HEK293 (cell line): Measurements from ENCODE around the gene TRIM72.

Source experiments
- GLIS1 ChIP-seq: fragments of 450-650 bp; formaldehyde crosslinking; IDR thresholded peaks from 2 replicates; pipeline ENCODE4 v1.5.1; 2016; ENCODE audit warnings: missing biosample characterization, missing genetic modification characterization
- HIC1 ChIP-seq: fragments of 450-650 bp; formaldehyde crosslinking; IDR thresholded peaks from 2 replicates; pipeline ENCODE4 v1.5.1; 2016; ENCODE audit warnings: missing biosample characterization, missing genetic modification characterization
- KLF16 ChIP-seq: fragments of 450-650 bp; formaldehyde crosslinking; IDR thresholded peaks from 2 replicates; pipeline ENCODE4 v1.5.1; 2017; ENCODE audit warnings: missing biosample characterization, missing genetic modification characterization
- KLF7 ChIP-seq: fragments of 450-650 bp; formaldehyde crosslinking; IDR thresholded peaks from 2 replicates; pipeline ENCODE4 v1.5.1; 2016; ENCODE audit warnings: missing biosample characterization, missing genetic modification characterization, borderline replicate concordance
- PATZ1 ChIP-seq: fragments of 450-650 bp; formaldehyde crosslinking; IDR thresholded peaks from 2 replicates; pipeline ENCODE4 v1.5.1; 2016; ENCODE audit warnings: missing biosample characterization, missing genetic modification characterization
- SP2 ChIP-seq: fragments of 450-650 bp; formaldehyde crosslinking; IDR thresholded peaks from 2 replicates; pipeline ENCODE4 v1.5.1; 2016; ENCODE audit warnings: missing biosample characterization, missing genetic modification characterization
- TSHZ1 ChIP-seq: fragments of 450-650 bp; formaldehyde crosslinking; IDR thresholded peaks from 2 replicates; pipeline ENCODE4 v1.5.1; 2016; ENCODE audit warnings: missing biosample characterization, missing genetic modification characterization, borderline replicate concordance
- ZBTB20 ChIP-seq: fragments of 450-650 bp; formaldehyde crosslinking; IDR thresholded peaks from 2 replicates; pipeline ENCODE4 v1.5.1; 2016; ENCODE audit warnings: missing biosample characterization, missing genetic modification characterization
- ZBTB48 ChIP-seq: fragments of 450-650 bp; formaldehyde crosslinking; IDR thresholded peaks from 2 replicates; pipeline ENCODE4 v1.5.1; 2016; ENCODE audit warnings: missing biosample characterization, missing genetic modification characterization
- ZBTB6 ChIP-seq: fragments of 450-650 bp; formaldehyde crosslinking; IDR thresholded peaks from 2 replicates; pipeline ENCODE4 v1.5.1; 2017; ENCODE audit warnings: missing biosample characterization, missing genetic modification characterization
- ZBTB8A ChIP-seq: fragments of 450-650 bp; formaldehyde crosslinking; IDR thresholded peaks from 2 replicates; pipeline ENCODE4 v1.5.1; 2016; ENCODE audit warnings: missing biosample characterization, missing genetic modification characterization
- ZFHX2 ChIP-seq: fragments of 450-650 bp; formaldehyde crosslinking; conservative IDR thresholded peaks from 2 replicates; pipeline ENCODE4 v1.5.1; 2016; ENCODE audit warnings: missing biosample characterization, missing genetic modification characterization
- ZFP69B ChIP-seq: fragments of 450-650 bp; formaldehyde crosslinking; IDR thresholded peaks from 2 replicates; pipeline ENCODE4 v1.5.1; 2016; ENCODE audit warnings: missing biosample characterization, missing genetic modification characterization
- ZIC2 ChIP-seq: fragments of 450-650 bp; formaldehyde crosslinking; IDR thresholded peaks from 2 replicates; pipeline ENCODE4 v1.5.1; 2016; ENCODE audit warnings: missing biosample characterization, missing genetic modification characterization
- ZNF10 ChIP-seq: fragments of 450-650 bp; formaldehyde crosslinking; IDR thresholded peaks from 2 replicates; pipeline ENCODE4 v1.5.1; 2017; ENCODE audit warnings: missing biosample characterization, missing genetic modification characterization
- ZNF2 ChIP-seq: fragments of 450-650 bp; formaldehyde crosslinking; IDR thresholded peaks from 2 replicates; pipeline ENCODE4 v1.5.1; 2016; ENCODE audit warnings: missing biosample characterization, missing genetic modification characterization
- ZNF354C ChIP-seq: fragments of 450-650 bp; formaldehyde crosslinking; IDR thresholded peaks from 2 replicates; pipeline ENCODE4 v1.5.1; 2016; ENCODE audit warnings: missing biosample characterization, missing genetic modification characterization, low read depth, borderline replicate concordance
- ZNF423 ChIP-seq: fragments of 450-650 bp; formaldehyde crosslinking; IDR thresholded peaks from 2 replicates; pipeline ENCODE4 v1.5.1; 2016; ENCODE audit warnings: missing biosample characterization, missing genetic modification characterization
- ZNF426 ChIP-seq: fragments of 450-650 bp; formaldehyde crosslinking; IDR thresholded peaks from 2 replicates; pipeline ENCODE4 v1.5.1; 2017; ENCODE audit warnings: missing biosample characterization, missing genetic modification characterization, mild to moderate bottlenecking, inconsistent platforms, moderate library complexity
- ZNF449 ChIP-seq: fragments of 450-650 bp; formaldehyde crosslinking; IDR thresholded peaks from 2 replicates; pipeline ENCODE4 v1.5.1; 2017; ENCODE audit warnings: missing biosample characterization, mild to moderate bottlenecking, missing genetic modification characterization, moderate library complexity
- ZNF600 ChIP-seq: fragments of 450-650 bp; formaldehyde crosslinking; IDR thresholded peaks from 2 replicates; pipeline ENCODE4 v1.5.1; 2016; ENCODE audit warnings: missing biosample characterization, missing genetic modification characterization
- ZNF692 ChIP-seq: fragments of 450-650 bp; formaldehyde crosslinking; IDR thresholded peaks from 2 replicates; pipeline ENCODE4 v1.5.1; 2016; ENCODE audit warnings: missing biosample characterization, missing genetic modification characterization
- ZSCAN23 ChIP-seq: fragments of 450-650 bp; formaldehyde crosslinking; IDR thresholded peaks from 2 replicates; pipeline ENCODE4 v1.5.1; 2016; ENCODE audit warnings: missing biosample characterization, missing genetic modification characterization
- ZSCAN30 ChIP-seq: fragments of 450-650 bp; IDR thresholded peaks from 2 replicates; pipeline ENCODE4 v1.5.1; 2018; ENCODE audit warnings: missing biosample characterization, mild to moderate bottlenecking, missing genetic modification characterization, moderate library complexity
- ZSCAN4 ChIP-seq: fragments of 450-650 bp; formaldehyde crosslinking; IDR thresholded peaks from 2 replicates; pipeline ENCODE4 v1.5.1; 2017; ENCODE audit warnings: missing biosample characterization, missing genetic modification characterization

Gene TRIM72

GRCh38 chr16:31215287-31216162 lies 1.6 kb downstream of the TRIM72 start (continued):
- TF ChIP-seq PATZ1 = peak; percentile 89
- TF ChIP-seq TSHZ1 (tag by site-specific recombination) = no peak; the same call in 1 of the 2 replicates
- TF ChIP-seq ZFP69B (tag by site-specific recombination) = 0 out of 2 replicates have a peak, but pooled peaks have one; percentile 47
- TF ChIP-seq ZNF426 = no peak
- no peak for TF ChIP-seq ZBTB6
- TF ChIP-seq ZSCAN23 (tag by site-specific recombination) = no peak
- TF ChIP-seq ZBTB48 (tag by site-specific recombination) = peak; percentile 88; the same call in 1 of the 2 replicates
- TF ChIP-seq ZSCAN30 (tag by site-specific recombination) = peak; percentile 9; the same call in 1 of the 2 replicates
- peak; percentile 66; the same call in 1 of the 2 replicates for TF ChIP-seq ZBTB20 (tag by site-specific recombination)
- peak; percentile 64 for TF ChIP-seq ZNF449 (tag by site-specific recombination)
- TF ChIP-seq SP2 (tag by site-specific recombination) = peak; percentile 80
- TF ChIP-seq ZSCAN4 (tag by site-specific recombination) = peak; percentile 28; the same call in 1 of the 2 replicates
- TF ChIP-seq ZNF2 = peak; percentile 21; the same call in 1 of the 2 replicates
- peak; percentile 51; the same call in 1 of the 2 replicates for TF ChIP-seq ZNF692 (tag by site-specific recombination)
- TF ChIP-seq ZNF423 (tag by site-specific recombination) = peak; percentile 65; the same call in 1 of the 2 replicates
- TF ChIP-seq ZBTB8A (tag by site-specific recombination) = peak; percentile 59; the same call in 1 of the 2 replicates
- TF ChIP-seq ZFHX2 (tag by site-specific recombination) = peak; percentile 87
- TF ChIP-seq KLF16 (tag by site-specific recombination) = no peak
- no peak for TF ChIP-seq HIC1 (tag by site-specific recombination)
- peak; percentile 71 for TF ChIP-seq KLF7 (tag by site-specific recombination)
- 0 out of 2 replicates have a peak, but pooled peaks have one; percentile 6 for TF ChIP-seq GLIS1 (tag by site-specific recombination)
- TF ChIP-seq ZIC2 (tag by site-specific recombination) = no peak
- TF ChIP-seq ZNF600 = peak; percentile 96
- no peak for TF ChIP-seq ZNF354C
- TF ChIP-seq ZNF10 (tag by site-specific recombination) = peak; percentile 98
